NCI-H748 treated with DMSO at 0.1 percent for 48 hours (cell line): ENCODE results near the gene OCRL.

Experiments used
- DNase-seq: peaks from one replicate; lab custom pipeline; 2025; lab: John Stamatoyannopoulos, UW

The OCRL gene

GRCh38 chrX:129540068-129540653, at the start of gene OCRL:
Gene OCRL, plus strand, starts transcription at chrX:129540259. Its CDS starts 181 bp downstream, at chrX:129540440.
- DNase-seq = peak; percentile 38

- DNase-seq = no peak
These were observed 49.7 kb upstream of the OCRL start for GRCh38 chrX:129490330-129490729.

- no peak for DNase-seq
These were observed 46.4 kb upstream of the OCRL start for GRCh38 chrX:129493643-129494042.

GRCh38 chrX:129494887-129495286, 45.2 kb upstream of the OCRL start:
- DNase-seq = no peak

- DNase-seq = no peak
These were observed 44.2 kb upstream of the OCRL start for GRCh38 chrX:129495900-129496299.

- no peak for DNase-seq
These were observed 43.4 kb upstream of the OCRL start for GRCh38 chrX:129496625-129497024.

GRCh38 chrX:129497146-129497843, 42.8 kb upstream of the OCRL start:
- no peak for DNase-seq

GRCh38 chrX:129510331-129510730, 29.7 kb upstream of the OCRL start:
- no peak for DNase-seq

GRCh38 chrX:129511689-129512088, 28.4 kb upstream of the OCRL start:
- no peak for DNase-seq

GRCh38 chrX:129512409-129512808, 27.6 kb upstream of the OCRL start:
- no peak for DNase-seq

- no peak for DNase-seq
These were observed 23.7 kb upstream of the OCRL start for GRCh38 chrX:129516402-129516801.

GRCh38 chrX:129520151-129520550, 19.9 kb upstream of the OCRL start:
- no peak for DNase-seq

- DNase-seq = peak; percentile 21
These were observed 17.6 kb upstream of the OCRL start for GRCh38 chrX:129522184-129523078.

GRCh38 chrX:129523079-129523911, 16.8 kb upstream of the OCRL start, which contains the start of gene SMARCA1:
Gene SMARCA1, minus strand, starts transcription at chrX:129523490. Its CDS starts 120 bp downstream, at chrX:129523370.
- DNase-seq = peak; percentile 27

- no peak for DNase-seq
These were observed 15.7 kb upstream of the OCRL start for GRCh38 chrX:129524250-129524850.

GRCh38 chrX:129525162-129525561, 14.9 kb upstream of the OCRL start:
- DNase-seq = no peak

- no peak for DNase-seq
These were observed 14.2 kb upstream of the OCRL start for GRCh38 chrX:129525896-129526295.

GRCh38 chrX:129529685-129530281, 10.3 kb upstream of the OCRL start:
- peak; percentile 8 for DNase-seq

GRCh38 chrX:129530410-129530809, 9.6 kb upstream of the OCRL start:
- DNase-seq = no peak

- DNase-seq = no peak
These were observed 8.9 kb upstream of the OCRL start for GRCh38 chrX:129531132-129531531.
